DOHH2 (cell line): ENCODE measurements around the gene ARHGAP1.

Experiments used
- H3F3A ChIP-seq: fragments of 200-600 bp; sonication (generic), shearing (Covaris generic); 2 replicates; pipeline ENCODE4 v1.6.0; 2016; ENCODE audit warnings: antibody characterized with exemption, mild to moderate bottlenecking; ENCODE audit not compliant: control insufficient read depth, insufficient read depth
- H3K27ac ChIP-seq: fragments of 200-600 bp; sonication (generic); 2 replicates; pipeline ENCODE4 v1.5.1; 2014; ENCODE audit warnings: low read depth, mild to moderate bottlenecking, low read length, moderate library complexity
- H3K27me3 ChIP-seq: fragments of 200-600 bp; sonication (generic); 2 replicates; pipeline ENCODE4 v1.6.1; 2014; ENCODE audit warnings: mild to moderate bottlenecking, low read length, mixed read lengths; ENCODE audit not compliant: control insufficient read depth
- H3K36me3 ChIP-seq: fragments of 200-600 bp; sonication (generic); 2 replicates; pipeline ENCODE4 v1.6.1; 2014; ENCODE audit warnings: mild to moderate bottlenecking, low read length, moderate library complexity, mixed read lengths; ENCODE audit not compliant: control insufficient read depth
- H3K4me1 ChIP-seq: fragments of 200-600 bp; sonication (generic); 2 replicates; pipeline ENCODE4 v1.6.1; 2014; ENCODE audit warnings: mild to moderate bottlenecking, low read length, mixed read lengths; ENCODE audit not compliant: control insufficient read depth
- H3K4me2 ChIP-seq: fragments of 200-600 bp; sonication (generic); 2 replicates; pipeline ENCODE4 v1.6.0; 2014; ENCODE audit warnings: mild to moderate bottlenecking, low read length, moderate library complexity
- H3K4me3 ChIP-seq: fragments of 200-600 bp; sonication (generic); 2 replicates; pipeline ENCODE4 v1.5.1; 2014; ENCODE audit warnings: mild to moderate bottlenecking, low read length, mixed read lengths
- H3K79me2 ChIP-seq: fragments of 200-600 bp; sonication (generic); 2 replicates; pipeline ENCODE4 v1.6.1; 2014; ENCODE audit warnings: mild to moderate bottlenecking, low read length, mixed read lengths; ENCODE audit not compliant: control insufficient read depth
- H3K9me2 ChIP-seq: fragments of 200-600 bp; sonication (generic); replicated peaks from 2 replicates; pipeline ENCODE4 v1.6.1; 2014; ENCODE audit warnings: mild to moderate bottlenecking, low read length, mixed read lengths; ENCODE audit not compliant: control insufficient read depth
- H3K9me3 ChIP-seq: fragments of 200-600 bp; sonication (generic); 2 replicates; pipeline ENCODE4 v1.6.1; 2014; ENCODE audit warnings: antibody characterized with exemption, low read length, mixed read lengths; ENCODE audit not compliant: control insufficient read depth, insufficient read depth
- H4K20me1 ChIP-seq: fragments of 200-600 bp; sonication (generic); 2 replicates; pipeline ENCODE4 v1.6.0; 2014; ENCODE audit warnings: low read depth, mild to moderate bottlenecking, antibody characterized with exemption, low read length, moderate library complexity; ENCODE audit not compliant: control insufficient read depth, insufficient read depth
- EZH2phosphoT487 ChIP-seq: fragments of 200-600 bp; sonication (generic); IDR thresholded peaks from 2 replicates; pipeline ENCODE4 v1.6.1; 2017; ENCODE audit warnings: borderline replicate concordance, mild to moderate bottlenecking, antibody characterized with exemption, low read length, moderate library complexity, mixed read lengths
- TF ChIP-seq, protein P1 (sequence below): fragments of 200-600 bp; sonication (generic); IDR thresholded peaks from one replicate; pipeline ENCODE4 v1.5.1; 2014; ENCODE audit warnings: antibody characterized with exemption, mild to moderate bottlenecking, low read depth, low read length; ENCODE audit not compliant: poor library complexity, severe bottlenecking

The ARHGAP1 gene

DNA sequence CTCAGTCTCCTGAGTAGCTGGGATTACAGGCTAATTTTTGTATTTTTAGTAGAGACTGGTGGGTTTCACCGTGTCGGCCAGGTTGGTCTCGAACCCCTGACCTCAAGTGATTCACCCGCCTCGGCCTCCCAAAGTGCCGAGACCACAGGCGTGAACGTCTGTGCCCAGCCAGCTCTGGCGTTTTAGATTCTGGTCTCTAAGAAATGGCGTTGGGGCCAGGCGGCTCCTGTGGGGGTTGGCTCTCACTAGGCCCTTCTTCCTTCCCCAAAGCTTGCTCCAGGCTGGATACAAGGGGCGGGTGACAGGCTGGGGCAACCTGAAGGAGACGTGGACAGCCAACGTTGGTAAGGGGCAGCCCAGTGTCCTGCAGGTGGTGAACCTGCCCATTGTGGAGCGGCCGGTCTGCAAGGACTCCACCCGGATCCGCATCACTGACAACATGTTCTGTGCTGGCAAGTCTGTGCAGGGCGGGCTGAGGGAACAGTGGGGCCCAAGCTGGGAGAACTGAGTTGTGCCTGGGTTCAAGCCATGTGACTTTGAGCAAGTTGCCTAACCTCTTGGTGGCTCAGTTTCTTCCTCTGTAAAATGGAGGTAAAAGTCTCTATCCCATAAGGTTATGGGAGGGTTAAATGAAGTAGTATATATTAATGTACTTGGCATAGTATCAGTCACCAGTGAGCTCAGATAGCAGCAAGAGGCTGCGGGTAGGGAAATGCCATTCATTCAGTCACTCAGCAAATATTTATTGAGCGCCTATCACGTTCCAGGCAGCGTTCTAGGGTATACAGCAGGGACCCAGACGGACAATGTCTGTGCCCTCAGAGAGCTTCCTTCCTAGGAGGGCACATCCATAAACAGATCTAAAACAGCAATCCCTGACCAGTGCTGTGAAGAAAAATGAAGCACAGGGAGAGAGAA is 28.9 kb upstream of the ARHGAP1 start:
- Histone ChIP-seq H3K27me3 (no peaks in the 10 kb centered on the region), H4K20me1 (no peaks in the 10 kb centered on the region), H3K4me1 (no peaks in the 10 kb centered on the region), H3F3A (no peaks in the 10 kb centered on the region), H3K4me3 (no peak overlapping the region), H3K4me2 (no peak overlapping the region), H3K27ac (no peak overlapping the region), H3K9me3 (no peaks in the 10 kb centered on the region), H3K36me3 (no peaks in the 10 kb centered on the region), H3K9me2 (no peaks in the 10 kb centered on the region), H3K79me2 (no peaks in the 10 kb centered on the region)
- TF ChIP-seq, protein P1, sequence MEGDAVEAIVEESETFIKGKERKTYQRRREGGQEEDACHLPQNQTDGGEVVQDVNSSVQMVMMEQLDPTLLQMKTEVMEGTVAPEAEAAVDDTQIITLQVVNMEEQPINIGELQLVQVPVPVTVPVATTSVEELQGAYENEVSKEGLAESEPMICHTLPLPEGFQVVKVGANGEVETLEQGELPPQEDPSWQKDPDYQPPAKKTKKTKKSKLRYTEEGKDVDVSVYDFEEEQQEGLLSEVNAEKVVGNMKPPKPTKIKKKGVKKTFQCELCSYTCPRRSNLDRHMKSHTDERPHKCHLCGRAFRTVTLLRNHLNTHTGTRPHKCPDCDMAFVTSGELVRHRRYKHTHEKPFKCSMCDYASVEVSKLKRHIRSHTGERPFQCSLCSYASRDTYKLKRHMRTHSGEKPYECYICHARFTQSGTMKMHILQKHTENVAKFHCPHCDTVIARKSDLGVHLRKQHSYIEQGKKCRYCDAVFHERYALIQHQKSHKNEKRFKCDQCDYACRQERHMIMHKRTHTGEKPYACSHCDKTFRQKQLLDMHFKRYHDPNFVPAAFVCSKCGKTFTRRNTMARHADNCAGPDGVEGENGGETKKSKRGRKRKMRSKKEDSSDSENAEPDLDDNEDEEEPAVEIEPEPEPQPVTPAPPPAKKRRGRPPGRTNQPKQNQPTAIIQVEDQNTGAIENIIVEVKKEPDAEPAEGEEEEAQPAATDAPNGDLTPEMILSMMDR, result no peak
- no peak for TF ChIP-seq EZH2phosphoT487

DNA sequence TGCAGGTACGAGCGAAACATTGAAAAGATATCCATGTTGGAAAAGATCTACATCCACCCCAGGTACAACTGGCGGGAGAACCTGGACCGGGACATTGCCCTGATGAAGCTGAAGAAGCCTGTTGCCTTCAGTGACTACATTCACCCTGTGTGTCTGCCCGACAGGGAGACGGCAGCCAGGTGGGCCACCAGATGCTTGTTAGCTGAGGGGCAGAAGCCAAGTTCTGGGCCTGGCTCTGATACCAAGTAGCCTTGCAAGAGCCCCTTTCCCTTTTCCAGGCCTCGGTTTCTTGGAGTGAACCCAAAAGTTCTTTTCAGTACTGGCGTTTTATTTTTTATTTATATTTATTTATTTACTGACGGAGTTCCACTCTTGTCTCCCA is 28.2 kb upstream of the ARHGAP1 start:
- Histone ChIP-seq H4K20me1 (no peaks in the 10 kb centered on the region), H3K9me3 (no peaks in the 10 kb centered on the region), H3K4me2 (no peak overlapping the region), H3K27ac (no peak overlapping the region), H3K4me3 (no peak overlapping the region), H3K27me3 (no peaks in the 10 kb centered on the region), H3F3A (no peaks in the 10 kb centered on the region), H3K36me3 (no peaks in the 10 kb centered on the region), H3K4me1 (no peaks in the 10 kb centered on the region), H3K79me2 (no peaks in the 10 kb centered on the region), H3K9me2 (no peaks in the 10 kb centered on the region)
- TF ChIP-seq, protein P1, result no peak
- no peak for TF ChIP-seq EZH2phosphoT487

DNA sequence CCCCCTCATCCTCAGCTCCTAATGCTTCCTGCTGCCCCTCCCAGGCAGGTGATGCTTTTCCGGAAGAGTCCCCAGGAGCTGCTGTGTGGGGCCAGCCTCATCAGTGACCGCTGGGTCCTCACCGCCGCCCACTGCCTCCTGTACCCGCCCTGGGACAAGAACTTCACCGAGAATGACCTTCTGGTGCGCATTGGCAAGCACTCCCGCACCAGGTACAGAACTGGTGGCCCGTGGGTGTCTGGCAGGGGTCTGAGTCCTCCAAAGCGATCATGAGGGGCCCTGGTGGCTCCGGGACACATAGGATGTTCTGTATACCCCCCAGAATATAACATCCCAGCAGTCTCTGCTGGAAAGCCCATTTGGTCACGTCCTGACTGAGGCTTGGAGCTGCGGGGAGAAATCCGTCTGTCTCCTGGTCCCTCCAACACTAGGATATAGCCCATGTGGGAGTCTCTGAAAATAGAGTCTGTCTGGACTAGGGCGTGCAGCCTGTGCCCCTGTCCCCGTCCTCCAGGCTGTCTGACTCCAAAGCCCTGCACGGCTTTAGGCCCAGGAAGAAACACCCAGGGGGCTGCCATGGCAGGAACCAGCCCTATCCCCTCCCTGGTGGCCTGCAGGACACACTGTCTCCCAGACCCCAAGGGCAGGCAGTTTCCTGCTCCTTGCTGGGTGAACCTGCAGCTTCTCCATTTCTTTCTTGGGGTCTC is 27.7 kb upstream of the ARHGAP1 start:
- H4K20me1 ChIP-seq, result no peaks in the 10 kb centered on the region
- no peaks in the 10 kb centered on the region for H3K9me2 ChIP-seq
- no peaks in the 10 kb centered on the region for H3K79me2 ChIP-seq
- no peaks in the 10 kb centered on the region for H3K4me1 ChIP-seq
- TF ChIP-seq EZH2phosphoT487, result no peak
- TF ChIP-seq, protein P1, result no peak
- H3K36me3 ChIP-seq, result no peaks in the 10 kb centered on the region
- no peak overlapping the region for H3K27ac ChIP-seq
- H3K4me2 ChIP-seq, result no peak overlapping the region
- no peaks in the 10 kb centered on the region for H3F3A ChIP-seq
- H3K27me3 ChIP-seq, result no peaks in the 10 kb centered on the region
- no peak overlapping the region for H3K4me3 ChIP-seq
- no peaks in the 10 kb centered on the region for H3K9me3 ChIP-seq
